H1 (cell line): ENCODE measurements around the gene CYP27C1.

Experiments used
- CEBPB ChIP-seq: IDR thresholded peaks from 2 replicates; pipeline ENCODE4 v1.6.1; 2012; ENCODE audit warnings: low read depth, low read length
- CHD1 ChIP-seq: IDR thresholded peaks from 2 replicates; pipeline ENCODE4 v1.6.1; 2012; ENCODE audit warnings: low read depth, low read length, improper control_type of control experiment
- EZH2 ChIP-seq: fragments of 200-600 bp; sonication (generic); IDR thresholded peaks from 2 replicates; pipeline ENCODE4 v1.7.1; 2012; ENCODE audit warnings: low read depth, mild to moderate bottlenecking, moderate library complexity, low read length, inconsistent platforms; ENCODE audit not compliant: severe bottlenecking
- HDAC2 ChIP-seq, 2 experiments: fragments of 300-600 bp in 1 of 2; sonication (generic) in 1 of 2; IDR thresholded peaks; 2 replicates each; pipeline ENCODE4 v1.6.1; 2011 to 2012; ENCODE audit warnings: low read depth in 2 of 2, low read length in 2 of 2, mild to moderate bottlenecking in 2 of 2, moderate library complexity in 2 of 2, borderline replicate concordance in 1 of 2, inconsistent platforms in 1 of 2
- POLR2A ChIP-seq, 2 experiments: IDR thresholded peaks; 1 replicate in 1 of 2; 2 replicates in 1 of 2; pipeline ENCODE4 v1.6.1; 2011; ENCODE audit warnings: low read depth in 2 of 2, low read length in 2 of 2, mild to moderate bottlenecking in 2 of 2; ENCODE audit errors: control extremely low read depth in 1 of 2
- TEAD4 ChIP-seq: IDR thresholded peaks from 2 replicates; pipeline ENCODE4 v1.6.1; 2012; ENCODE audit warnings: low read depth, low read length, inconsistent platforms, mixed read lengths
- ZNF274 ChIP-seq: IDR thresholded peaks from 2 replicates; pipeline ENCODE4 v1.7.0; 2012; ENCODE audit warnings: low read length, borderline replicate concordance; ENCODE audit errors: extremely low read depth
- TF ChIP-seq, protein P1 (sequence below), 3 experiments: IDR thresholded peaks; 1 replicate in 2 of 3; 2 replicates in 1 of 3; pipeline versions ENCODE4 v1.5.1 to v1.6.1; 2011; ENCODE audit warnings: low read length in 3 of 3, mild to moderate bottlenecking in 3 of 3, inconsistent platforms in 2 of 3, low read depth in 1 of 3, moderate library complexity in 1 of 3; ENCODE audit not compliant: insufficient read depth in 1 of 3; ENCODE audit errors: control extremely low read depth in 1 of 3

DNA sequence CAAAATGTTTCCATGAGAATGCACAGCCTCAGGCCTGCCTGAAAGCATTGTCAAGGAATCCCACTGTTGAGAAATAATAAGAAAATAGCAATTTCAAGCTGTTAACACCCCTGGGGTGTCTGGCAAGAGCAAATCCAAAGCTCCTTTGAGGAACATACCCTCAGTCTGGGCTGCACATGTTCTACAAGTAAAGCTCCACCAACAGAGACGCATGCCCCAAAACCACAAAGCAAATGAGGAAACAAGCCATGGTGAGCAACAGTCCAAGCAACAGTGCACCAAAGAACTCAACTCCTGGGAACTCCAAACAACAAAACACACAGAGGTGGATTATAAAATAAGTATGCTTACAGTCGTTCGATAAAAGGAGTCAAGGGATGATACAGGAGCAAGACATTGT is 40.3 kb downstream of the CYP27C1 start:
- TF ChIP-seq CEBPB (no peak), POLR2A (IDR thresholded peaks at IDR 0.05; ENCODE audit: control extremely low read depth in 1 of 2, low read depth in 2 of 2, low read length in 2 of 2) (no peak), CHD1 (no peak), EZH2 (no peak), ZNF274 (no peak), HDAC2 (IDR thresholded peaks at IDR 0.05; ENCODE audit: borderline replicate concordance in 1 of 2, low read depth in 2 of 2, low read length in 2 of 2) (no peak), TEAD4 (no peak)
- TF ChIP-seq, protein P1, sequence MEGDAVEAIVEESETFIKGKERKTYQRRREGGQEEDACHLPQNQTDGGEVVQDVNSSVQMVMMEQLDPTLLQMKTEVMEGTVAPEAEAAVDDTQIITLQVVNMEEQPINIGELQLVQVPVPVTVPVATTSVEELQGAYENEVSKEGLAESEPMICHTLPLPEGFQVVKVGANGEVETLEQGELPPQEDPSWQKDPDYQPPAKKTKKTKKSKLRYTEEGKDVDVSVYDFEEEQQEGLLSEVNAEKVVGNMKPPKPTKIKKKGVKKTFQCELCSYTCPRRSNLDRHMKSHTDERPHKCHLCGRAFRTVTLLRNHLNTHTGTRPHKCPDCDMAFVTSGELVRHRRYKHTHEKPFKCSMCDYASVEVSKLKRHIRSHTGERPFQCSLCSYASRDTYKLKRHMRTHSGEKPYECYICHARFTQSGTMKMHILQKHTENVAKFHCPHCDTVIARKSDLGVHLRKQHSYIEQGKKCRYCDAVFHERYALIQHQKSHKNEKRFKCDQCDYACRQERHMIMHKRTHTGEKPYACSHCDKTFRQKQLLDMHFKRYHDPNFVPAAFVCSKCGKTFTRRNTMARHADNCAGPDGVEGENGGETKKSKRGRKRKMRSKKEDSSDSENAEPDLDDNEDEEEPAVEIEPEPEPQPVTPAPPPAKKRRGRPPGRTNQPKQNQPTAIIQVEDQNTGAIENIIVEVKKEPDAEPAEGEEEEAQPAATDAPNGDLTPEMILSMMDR (IDR thresholded peaks at IDR 0.05; ENCODE audit: control extremely low read depth in 1 of 3, insufficient read depth in 1 of 3, low read depth in 1 of 3, low read length in 3 of 3) = no peak
